SW 1271 (cell line): ENCODE measurements around the gene AMY2A.
"Not testable (repeated sequence)": the region's sequence is repeated elsewhere in the genome, so short reads cannot be mapped to it uniquely, and the experiment has no call there.

Experiments used
- DNase-seq, 2 experiments: peaks; one replicate each; lab custom pipeline; 2025; lab: John Stamatoyannopoulos, UW

The AMY2A gene

DNA sequence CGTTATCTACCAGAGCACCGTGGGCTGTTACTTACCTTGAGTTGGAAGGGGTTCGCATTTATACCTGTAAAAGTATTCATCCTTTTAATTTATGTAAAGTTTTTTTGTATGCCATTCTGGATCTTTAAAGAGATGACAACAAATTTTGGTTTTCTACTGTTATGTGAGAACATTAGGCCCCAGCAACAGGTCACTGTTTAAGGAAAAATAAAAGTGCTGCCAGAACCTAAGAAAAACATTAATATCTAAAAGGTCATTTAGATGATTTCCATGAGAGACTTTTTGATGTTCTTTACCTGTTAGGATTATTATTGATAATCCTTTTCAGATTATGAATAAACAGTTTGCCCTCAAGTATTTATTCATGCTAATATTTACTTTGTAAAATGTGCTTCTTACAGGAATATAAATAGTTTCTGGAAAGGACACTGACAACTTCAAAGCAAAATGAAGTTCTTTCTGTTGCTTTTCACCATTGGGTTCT is at the start of gene AMY2A:
Gene AMY2A, plus strand, starts transcription at position 434 of the 484 bp plus-strand sequence. Its CDS starts 14 bp downstream, at position 448.
- DNase-seq = not testable (repeated sequence)

DNA sequence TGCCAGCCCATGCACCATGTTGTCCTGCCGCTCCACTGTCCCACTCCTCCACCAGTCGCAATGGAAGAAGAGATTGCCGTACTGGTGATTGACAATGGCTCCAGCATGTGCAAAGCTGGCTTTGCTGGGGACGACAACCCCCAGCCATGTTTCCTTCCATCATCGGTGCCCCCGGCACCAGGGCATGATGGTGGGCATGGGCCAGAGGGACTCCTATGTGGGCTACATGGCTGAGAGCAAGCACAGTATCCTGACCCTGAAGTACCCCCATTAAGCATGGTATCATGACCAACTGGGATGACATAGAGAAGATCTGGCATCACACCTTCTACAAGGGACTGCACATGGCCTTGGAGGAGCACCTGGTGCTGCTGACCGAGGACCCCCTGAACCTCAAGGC is 47.7 kb upstream of the AMY2A start:
- DNase-seq = no peak

GRCh38 chr1:103571289-103571688 is 45.9 kb upstream of the AMY2A start, which contains the start of gene AMY2B:
AMY2B (plus strand) TSS chr1:103571589; CDS start chr1:103571603, 14 bp downstream.
- not testable (repeated sequence) for DNase-seq

DNA sequence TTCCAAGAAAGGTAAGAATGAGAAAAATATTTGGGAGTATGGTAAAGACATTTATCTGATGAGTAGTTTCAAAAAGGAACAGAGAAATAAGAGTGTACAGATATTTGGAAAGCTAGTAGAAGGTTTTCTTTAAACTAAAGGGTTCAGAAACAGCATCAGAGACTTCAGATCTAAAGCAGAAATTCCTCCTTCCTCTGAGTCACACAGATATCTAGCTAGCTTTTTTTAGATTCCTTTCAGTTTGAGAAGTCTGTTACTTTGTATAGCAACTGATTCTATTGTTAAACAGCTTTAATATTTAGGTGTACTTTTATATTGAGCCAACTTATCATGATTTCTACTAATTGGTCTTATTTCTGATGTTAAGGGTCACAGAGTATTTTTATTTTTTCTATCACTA is 41.2 kb upstream of the AMY2A start:
- DNase-seq = no peak

DNA sequence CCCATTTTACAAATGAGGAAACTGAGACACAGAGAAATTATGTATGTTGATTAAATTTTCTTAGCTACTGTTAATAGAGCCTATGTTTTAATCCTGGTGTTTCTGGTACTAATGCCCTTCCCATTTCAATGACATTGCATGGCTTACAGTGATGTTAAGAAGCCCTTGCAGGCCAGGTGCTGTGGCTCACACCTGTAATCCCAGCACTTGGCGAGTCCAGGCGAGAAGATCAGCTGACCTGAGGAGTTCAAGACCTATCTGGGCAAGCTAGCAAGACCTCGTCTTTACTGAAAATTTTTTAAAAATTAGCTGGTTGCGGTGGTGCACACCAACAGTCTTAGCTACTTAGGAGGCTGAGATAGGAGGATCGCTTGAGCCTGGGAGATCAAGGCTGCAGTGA is 40.4 kb upstream of the AMY2A start:
- not testable (repeated sequence) for DNase-seq

- no peak for DNase-seq
These were observed 34.8 kb upstream of the AMY2A start for GRCh38 chr1:103582464-103582863.

GRCh38 chr1:103583887-103584286 is 33.3 kb upstream of the AMY2A start:
- no peak for DNase-seq

DNA sequence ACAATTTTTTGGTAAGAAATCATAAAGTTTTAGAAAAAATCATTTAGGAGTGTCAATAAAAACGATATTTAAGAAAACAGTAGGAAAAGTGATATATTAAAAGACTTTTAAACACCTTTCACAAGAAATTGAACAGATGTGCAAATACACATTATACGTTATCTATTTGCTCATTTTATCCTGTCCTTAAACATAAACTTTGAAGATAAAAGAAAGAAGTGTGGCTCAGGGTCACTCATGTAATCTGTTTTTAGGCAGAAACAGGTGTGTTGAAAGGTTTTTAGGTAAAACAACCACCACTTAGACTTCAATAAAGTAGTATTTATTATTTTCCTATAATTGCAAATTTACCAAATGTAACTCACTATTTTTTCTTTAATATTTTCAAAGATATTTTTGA is 32.7 kb upstream of the AMY2A start:
- DNase-seq = no peak

DNA sequence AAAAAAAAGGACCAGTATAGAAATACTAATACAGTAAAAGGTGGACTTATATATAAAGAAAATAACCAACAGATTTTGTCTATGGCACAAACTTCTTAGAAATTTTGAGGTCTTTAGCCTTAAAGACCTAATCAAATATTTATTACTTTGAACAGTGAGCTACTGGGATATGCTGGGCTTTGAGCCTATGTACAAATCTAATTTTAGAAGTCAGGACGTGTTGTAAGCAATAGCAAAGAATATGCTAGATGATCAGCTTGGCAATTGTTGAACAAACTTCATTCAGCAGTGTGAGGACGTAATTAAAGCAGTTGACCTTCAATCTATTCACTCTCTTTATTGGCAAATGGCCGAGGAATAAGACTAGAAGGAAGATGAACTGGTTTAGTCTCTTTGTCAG is 14.5 kb upstream of the AMY2A start:
- not testable (repeated sequence) for DNase-seq

- DNase-seq = no peak
These were observed 865 bp upstream of the AMY2A start for GRCh38 chr1:103616362-103616761.

GRCh38 chr1:103627436-103627835 is 10.2 kb downstream of the AMY2A start:
- not testable (repeated sequence) for DNase-seq

DNA sequence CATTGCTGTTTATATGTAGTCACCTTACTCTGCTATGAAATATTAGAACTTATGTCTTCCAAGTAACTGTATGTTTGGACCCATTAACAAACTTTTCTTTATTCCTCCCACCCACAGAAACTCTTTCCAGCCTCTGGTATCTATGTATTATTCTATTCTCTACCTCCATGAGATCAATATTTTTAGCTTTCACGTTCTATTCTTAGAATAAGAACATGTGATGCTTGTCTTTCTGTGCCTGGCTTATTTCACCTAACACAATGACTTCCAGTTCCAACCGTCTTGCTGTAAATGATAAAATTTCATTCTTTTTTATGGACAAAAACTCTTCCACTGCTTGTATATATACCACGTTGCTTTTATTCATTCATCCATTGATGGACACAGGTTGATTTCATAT is 24.0 kb downstream of the AMY2A start:
- not testable (repeated sequence) for DNase-seq

DNA sequence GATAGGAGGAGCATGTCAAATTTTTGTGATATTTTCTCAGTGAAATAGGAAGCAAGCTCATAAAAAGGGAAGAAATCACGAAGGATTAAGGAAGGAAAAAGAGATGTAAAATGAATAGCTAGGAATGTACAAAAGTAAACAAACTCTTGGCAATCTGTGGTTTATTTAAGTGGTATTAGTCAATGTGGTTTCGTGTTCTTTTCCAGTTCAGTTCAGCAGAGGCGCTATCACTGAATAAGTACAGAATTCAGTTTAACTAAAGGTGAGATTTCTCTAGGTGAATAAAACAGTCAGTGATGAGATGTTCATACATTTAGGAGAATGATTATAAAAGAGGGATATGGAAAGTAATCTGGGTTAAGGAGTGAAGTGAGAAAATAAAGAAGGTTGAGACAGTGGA is 26.7 kb downstream of the AMY2A start:
- not testable (repeated sequence) for DNase-seq

DNA sequence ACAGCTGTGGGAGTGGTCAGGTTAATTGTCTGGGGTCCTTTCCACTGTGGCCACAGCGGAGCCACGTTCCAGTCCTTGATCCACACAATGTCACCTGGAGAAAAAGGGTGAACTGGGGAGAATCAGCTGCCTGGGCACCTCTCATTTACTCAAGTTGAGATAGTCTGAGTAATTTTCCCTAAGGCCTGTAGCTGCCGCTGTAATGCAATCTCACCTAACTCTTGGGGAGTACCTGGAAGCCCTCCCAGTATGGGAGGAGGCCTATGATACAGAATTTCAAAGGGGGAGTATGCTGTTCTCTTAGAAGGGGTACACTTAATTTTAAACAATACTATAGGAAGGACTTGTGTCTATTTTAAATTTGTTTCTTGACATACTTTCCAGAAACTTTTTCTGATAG is 33.1 kb downstream of the AMY2A start:
- DNase-seq = not testable (repeated sequence)

DNA sequence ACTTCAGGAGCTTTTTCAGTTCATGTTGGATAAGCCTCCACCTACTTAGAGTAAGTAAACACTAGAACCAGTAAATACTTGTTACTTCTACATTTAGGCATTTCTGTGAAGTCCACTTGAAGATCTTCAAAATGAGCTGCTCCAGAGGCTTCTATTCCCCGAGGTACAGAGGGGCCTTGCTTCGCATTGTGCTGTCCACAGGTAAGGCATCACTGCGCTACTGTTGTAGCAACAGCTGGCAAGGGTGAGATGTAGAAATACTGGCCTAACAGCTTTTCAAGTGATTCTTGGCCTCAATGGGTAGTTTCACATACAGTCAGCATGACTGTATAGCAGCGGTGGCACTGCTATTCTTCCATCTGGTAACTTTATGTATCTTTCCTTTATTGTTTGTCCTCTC is 33.7 kb downstream of the AMY2A start:
- DNase-seq = not testable (repeated sequence)

DNA sequence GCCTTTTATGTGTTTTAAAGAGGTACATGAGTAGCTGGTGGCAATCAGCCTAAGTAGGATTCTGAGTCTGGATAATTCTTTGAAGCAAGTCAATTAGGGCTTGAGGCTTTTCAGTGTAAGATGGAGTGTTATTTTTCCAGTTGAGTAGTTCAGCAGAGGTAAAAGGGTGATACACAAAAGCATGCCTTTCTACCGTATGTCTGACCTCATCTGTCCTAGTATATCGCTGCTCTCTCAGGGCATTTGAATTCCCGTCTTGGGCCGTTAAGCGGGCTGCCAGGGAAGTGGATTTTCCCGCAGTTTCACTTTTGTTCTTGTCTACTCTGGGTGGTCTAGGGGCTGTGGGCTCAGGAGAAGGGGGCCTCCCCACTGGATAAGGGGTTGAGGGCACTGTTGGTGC is 36.9 kb downstream of the AMY2A start:
- DNase-seq = not testable (repeated sequence)

GRCh38 chr1:103655460-103655859 is 38.2 kb downstream of the AMY2A start, which contains the start of gene AMY1A:
AMY1A (plus strand) TSS chr1:103655760; CDS start chr1:103656331, 571 bp downstream.
- not testable (repeated sequence) for DNase-seq
